Hypothalamus (tissue), 51 donors: ENCODE results near the gene ZMYND12.

Source experiments
- DNase-seq, 51 donors: peaks; one replicate each; lab custom pipeline; 2025; lab: John Stamatoyannopoulos, UW

ZMYND12 gene

DNA sequence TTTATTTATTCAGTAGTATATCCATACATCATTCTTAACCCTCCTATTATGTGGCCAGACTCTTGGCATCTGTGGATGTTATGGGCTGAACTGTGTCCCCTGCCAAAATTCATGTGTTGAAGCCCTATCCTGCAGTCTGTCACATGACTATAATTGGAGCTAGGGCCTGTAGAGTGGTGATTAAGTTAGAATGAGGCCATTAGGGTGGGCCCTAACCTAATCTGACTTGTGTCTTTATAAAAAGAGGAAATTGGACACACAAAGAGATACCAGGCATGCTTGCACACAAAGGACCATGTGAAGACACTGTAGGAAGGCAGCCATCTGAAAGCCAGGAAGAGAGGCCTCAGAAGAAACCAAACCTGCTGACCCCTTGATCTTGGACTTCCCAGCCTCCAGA lies 6.6 kb downstream of the ZMYND12 start:
- DNase-seq: no peak

DNA sequence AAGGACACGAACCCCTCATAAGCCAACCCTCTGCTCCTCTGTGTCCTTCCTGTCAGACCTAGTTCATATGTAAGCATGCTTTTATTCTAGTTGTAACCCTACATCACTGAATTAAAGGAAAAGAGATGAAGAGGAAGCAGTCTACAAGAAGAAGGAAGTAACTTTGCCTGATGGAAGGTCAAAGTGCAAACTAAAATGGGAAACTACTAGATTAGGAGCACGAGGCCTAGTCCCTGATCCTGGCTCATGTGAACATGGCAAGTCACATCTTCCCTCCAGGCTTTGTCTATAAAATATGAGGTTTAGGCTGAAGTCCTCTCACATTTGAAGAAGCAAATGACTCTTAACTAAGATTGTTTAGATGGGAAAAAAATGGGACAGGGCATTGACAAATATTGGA lies 13.2 kb downstream of the ZMYND12 start:
- no peak for DNase-seq

DNA sequence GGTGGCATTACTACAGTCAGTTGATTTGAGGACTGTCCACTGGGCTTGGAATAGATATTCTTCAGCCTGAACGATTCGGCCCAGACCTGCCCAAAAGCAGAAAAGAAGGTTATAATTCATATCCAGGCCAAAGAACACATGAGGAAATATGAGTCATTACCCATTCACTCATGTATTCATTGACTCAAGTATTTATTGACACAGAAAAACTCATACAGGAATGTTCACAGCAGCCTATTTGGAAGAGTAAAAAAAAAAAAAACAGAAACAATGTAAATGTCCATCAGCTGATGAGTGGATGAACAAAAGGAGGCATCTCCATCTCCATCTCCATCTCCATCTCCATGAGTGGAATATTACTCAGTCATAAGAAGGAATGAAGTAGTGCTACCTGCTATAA lies 15.9 kb downstream of the ZMYND12 start:
- DNase-seq: no peak

DNA sequence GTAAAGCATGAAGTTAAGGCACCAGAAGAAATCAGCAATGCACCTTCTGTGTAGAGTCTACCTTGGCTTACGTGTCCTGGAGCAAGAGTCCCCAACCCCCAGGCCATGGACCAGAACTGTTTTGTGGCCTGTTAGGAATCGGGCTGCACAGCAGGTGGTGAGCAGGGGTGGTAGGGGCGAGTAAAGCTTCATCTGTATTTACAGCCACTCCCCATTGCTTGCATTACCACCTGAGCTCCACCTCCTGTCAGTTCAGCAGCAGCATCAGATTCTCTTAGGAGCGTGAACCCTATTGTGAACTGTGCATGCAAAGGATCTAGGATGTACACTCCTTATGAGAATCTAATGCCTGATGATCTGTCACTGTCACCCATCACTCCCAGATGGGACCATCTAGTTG lies 21.5 kb downstream of the ZMYND12 start:
- DNase-seq: no peak

DNA sequence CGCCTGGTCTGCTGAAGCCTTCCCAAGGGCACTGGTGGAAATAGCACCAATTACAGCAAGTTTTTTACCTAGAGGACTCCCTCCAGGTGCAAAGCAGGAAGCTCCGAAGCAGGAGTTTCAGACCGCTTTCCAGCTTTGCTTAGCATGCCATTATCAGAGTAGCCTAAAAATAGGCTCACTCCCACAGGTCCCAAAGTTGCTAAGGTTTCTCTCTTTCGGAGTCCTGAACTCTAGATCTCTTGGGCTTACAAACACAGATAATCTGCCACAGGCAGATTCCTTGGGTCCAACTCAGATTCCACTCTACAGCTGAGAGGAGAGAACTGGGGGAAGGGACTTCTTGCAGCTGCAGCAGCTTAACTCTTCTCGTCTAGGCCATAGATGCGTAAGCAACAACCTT lies 22.5 kb downstream of the ZMYND12 start:
- DNase-seq: no peak

DNA sequence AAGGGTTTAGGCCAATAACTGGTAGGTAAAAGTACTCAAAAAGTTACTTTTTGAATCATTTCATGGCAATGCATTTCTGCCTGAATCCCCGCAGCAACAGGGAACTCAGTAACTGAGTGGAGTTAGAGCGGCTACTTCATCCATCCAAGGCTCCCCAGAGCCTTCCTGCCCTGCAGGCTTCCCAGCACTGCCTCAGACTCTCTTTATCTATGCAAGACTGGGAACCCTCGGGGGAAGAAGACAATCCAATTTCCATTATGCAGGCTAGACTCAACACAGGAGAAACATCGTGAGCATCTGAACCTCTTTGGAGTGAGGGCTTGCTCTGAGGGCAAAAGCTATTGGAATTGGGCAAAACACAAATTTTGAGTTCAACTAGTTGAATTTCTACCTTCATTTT lies 23.1 kb downstream of the ZMYND12 start:
- DNase-seq: no peak

DNA sequence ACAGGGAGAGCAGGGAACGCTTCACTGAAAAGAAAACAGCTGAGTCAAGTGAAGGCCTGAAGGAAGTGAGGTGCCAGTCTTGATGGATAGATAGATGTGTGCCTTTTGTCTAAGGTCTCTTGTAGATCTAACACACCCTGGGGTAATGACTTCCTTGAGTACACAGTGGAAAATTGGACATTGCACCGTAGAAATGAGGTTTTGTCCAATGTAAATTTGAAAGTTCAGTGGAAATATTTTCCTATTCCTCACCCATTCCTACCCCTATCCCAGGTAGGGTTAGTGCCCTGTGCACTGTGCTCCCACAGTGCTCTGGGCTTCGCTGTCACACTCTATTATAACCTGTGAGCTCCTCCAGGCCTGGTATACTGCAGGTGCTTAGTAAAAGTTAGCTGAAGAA lies 24.3 kb downstream of the ZMYND12 start:
- no peak for DNase-seq

DNA sequence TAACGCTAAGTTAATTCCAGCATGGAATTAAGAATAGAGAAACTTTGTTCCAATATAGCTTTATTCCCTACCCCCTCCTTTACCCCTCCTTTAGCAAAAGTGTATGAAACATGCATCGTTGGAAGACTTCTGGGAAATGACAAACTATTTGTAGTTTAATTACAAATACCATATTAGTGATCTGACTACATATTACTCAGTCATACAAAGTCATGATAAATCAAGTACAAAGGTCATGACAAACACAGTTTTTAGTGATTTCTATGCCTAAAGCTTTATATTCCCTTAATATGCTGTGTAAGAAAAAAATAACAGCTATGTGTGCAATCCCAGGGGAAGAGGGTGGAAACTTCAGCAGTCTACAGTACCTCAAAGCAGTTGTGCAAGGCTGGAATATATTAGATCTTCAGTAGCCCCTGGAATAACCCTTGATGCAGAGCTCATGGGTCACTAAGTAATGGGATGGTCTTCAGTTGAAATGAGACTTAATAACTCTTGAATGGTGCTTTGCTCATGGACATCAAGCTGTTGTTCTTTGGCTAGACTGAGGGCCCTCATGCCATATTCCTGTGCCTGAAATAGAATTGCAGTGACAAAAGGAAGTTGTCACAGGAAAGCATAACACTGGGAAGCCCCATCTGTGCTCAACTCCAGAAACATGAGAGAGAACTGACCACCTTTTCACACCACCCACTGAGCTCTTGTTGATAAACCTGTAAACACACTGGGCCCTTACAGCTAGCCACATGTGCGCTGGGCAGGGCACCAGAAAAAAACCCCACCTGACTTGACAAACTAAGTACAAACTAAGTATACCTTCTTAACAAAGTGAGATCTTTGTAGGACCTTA lies 25.3 kb downstream of the ZMYND12 start:
- no peak for DNase-seq

DNA sequence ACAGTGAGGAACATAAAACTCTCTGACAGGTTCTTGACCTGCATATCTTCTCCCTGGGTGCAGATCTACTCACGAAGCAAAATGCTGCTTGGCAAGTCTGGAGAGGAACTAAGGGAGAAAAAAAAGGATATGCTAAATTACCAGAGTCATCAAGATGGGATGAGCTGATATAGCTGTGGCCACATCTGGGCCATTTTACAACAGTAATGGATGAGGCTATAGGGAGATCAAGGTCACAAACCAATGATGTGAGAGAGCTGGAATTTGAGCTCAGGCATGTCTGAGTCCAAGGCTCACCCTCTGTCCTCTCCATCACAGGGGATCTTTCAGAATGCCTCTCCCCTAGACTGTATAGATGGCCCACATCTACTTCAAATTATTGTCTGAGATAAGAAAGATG lies 26.2 kb downstream of the ZMYND12 start:
- no peak for DNase-seq

DNA sequence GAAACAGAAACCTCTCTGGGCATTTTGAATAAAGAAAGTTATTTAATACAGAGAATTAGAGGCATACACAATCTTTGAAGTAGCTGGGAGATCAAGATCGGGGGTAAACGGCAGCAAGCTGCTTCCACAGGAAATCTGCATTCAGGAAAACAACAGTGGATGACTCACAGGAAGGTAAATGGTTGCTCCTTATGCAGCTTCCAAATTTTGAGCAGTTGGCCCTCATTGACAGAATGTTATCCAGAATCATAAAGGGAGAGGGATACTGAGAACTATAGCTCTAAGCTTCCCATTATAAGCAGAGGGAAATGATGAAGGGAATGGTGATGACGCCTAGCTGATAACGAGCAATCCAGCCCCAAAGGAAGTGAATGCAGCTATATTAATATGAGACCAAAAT lies 28.6 kb downstream of the ZMYND12 start:
- DNase-seq: no peak

DNA sequence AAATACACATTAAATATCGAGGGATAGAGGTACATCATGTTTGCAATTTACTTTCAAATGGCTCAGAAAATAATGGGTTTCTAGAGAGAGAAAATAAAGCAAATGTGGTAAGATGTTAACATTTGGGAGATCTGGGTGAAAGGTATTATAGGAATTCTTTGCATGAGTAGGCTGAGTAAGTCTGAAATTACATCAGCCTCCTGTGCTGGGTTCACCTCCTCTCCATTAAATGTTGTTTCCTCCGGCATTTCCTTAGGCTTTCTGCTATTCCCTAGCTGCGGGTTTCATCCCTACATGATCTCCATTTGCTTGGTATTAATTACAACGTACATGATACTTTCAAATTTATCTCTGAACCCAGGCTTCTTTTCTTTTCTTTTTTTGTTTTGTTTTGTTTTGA lies 31.6 kb downstream of the ZMYND12 start:
- no peak for DNase-seq

DNA sequence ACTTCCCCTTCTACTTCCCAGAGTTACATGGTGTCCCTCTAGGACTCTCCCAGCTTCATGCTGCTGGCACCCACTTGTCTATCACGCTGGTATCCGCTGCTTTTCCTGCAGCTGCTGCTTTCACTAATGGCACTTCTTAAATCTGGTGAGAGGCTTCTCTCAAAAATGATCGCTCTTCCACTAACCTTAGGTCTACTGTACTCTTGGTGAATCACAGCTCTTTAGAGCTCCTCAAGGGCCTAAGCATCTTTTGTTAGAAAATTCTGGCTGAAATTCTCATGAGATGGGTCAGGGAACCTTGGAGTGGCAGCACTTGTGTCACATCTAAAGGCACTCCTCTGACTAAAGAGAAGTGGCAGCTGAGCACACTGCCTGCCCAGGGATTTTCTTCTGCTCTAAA lies 32.1 kb downstream of the ZMYND12 start:
- peak in 1 of 51 donors; percentile 2 for DNase-seq

DNA sequence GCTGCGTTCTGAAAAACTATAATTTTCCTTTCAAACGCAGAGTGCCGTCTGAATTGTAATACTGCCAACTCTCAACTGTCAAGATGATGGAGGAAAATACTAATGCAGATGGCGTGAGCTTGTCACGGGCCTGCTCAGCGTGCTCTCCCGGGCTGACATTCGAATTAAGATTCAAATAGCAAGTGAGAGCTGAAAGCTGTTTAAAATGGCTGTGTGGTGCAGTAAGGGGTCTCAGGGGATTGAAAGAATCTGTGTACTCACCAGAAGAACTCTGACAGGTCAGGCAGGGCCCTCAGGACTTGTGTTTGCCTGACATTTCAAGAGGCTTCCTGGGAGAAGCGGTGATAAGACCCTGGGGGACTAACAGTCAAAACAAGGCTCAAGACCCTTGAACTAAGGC lies 33.1 kb downstream of the ZMYND12 start:
- DNase-seq: no peak

DNA sequence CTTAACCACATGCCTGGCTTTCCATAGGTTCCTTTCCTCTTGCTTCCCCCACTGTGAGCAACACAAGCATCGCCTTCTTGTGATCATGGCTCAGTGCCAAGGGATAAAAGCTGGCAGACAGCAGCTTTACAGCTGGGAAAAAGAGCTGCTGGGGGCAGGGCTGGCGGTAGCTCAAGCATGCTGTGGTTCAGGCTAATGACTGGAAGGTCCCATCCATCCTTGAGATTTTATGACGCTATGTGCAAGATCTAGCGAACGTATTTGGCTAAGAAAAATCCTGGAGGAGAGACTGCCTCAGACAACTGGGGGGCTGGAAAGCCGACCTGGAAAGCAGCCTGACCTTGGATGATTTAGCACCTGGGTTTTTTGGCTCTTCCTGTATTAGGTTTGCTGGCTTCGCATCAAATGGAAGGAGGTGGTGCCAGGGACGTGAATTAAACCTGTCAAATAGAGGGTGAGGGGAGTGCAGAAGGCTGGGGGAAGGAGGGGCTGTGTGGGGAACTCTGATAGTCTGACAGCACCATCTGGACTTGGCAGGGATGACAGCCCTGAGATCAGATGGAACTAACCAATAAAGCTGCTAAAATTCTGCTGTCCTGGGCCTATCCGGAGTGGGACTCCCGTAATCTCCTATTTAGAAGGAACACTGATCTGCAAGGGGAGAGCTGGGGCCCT lies 34.8 kb downstream of the ZMYND12 start:
- peak in 32 of 51 donors; percentile 2 to 69 (median 23) for DNase-seq

DNA sequence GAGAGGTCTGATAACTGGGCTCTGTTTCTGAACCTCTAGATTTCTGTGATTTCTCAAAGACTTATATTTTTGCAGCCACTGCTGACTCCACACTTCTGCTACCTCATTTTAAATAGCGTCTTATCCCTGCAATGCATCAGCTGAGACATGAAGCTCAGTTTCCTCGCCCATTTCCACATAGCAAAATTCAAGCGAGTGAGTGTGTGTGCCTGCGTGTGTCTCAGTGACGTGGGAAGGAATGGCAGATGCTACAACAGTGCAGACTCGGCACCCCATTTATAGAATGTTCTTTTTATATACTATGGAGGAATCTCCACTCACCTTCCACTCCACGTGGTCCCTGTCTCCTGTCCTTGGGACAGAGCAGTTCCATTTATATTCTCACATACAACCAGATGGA lies 35.7 kb downstream of the ZMYND12 start:
- DNase-seq: peak in 1 of 51 donors; percentile 17

DNA sequence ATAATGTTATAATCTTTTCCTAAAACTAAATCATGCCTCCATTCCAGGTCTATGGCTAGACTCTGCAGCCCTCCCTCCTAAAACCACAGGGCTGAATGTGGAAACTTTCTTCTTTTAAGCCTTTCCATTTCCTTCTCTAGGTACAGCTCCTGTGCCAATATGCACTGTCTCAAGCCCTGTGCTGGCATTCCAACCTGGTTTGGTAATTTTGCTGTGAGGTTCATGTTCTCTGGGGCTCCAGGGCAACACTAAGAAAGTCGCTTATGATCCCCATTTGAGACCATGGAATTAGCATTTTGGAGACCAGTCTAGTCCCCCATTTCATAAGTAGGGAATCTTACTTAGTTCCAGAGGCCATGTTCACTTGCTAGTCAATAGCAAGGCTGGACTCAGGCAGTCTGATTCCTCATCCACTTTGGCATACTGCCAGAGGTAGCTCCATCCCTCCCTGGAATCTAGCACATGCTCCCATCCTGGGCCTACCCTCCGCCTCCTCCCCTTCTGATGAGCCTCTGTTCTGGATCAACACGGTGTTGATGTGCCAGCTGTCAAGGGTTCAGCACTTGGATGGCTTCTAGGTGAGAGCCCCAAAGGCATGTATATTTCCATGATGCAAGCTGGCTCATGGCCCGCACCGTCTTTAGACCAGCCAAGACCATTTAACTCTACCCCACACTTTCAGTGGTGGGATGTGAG lies 36.5 kb downstream of the ZMYND12 start:
- peak in 2 of 51 donors; percentile 8 to 15 for DNase-seq

DNA sequence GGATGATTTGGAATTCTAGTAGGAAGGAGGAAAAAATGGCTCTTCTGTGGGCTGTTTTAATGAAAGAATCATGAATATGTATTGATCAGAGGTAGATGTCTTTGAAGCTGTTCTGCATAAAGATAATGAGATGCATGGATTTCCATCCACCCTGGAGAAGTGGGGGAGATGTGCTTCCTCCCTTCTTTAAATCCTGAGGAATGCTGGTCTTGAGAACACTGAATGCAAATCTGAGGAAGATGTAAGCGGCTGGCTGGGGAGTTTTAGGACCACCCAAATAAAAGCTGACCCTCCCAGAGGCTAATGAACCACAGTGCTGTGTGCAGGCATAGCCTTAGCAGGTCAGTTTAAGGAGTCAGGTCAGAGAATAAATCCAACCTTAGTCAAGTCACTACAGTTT lies 37.3 kb downstream of the ZMYND12 start:
- no peak for DNase-seq

DNA sequence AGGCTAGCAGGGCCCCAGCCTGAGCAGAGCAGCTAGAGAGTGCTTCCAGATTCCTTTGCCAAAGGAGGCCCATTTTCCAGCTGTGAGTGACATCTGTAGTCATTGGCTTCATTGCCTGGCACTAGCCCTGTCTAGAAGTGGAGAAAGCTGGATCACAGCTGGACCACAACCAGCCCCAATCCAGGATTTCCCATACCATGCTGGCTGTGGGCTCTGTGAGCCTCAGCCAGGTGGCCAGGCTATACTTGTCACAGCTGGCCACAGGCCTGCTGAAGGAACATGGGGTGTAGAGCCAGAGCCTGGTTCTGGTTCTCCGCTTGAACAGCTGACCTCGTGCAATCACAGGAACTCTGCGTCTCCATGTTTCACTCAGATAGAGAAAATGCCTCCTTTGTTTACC lies 38.7 kb downstream of the ZMYND12 start:
- no peak for DNase-seq

DNA sequence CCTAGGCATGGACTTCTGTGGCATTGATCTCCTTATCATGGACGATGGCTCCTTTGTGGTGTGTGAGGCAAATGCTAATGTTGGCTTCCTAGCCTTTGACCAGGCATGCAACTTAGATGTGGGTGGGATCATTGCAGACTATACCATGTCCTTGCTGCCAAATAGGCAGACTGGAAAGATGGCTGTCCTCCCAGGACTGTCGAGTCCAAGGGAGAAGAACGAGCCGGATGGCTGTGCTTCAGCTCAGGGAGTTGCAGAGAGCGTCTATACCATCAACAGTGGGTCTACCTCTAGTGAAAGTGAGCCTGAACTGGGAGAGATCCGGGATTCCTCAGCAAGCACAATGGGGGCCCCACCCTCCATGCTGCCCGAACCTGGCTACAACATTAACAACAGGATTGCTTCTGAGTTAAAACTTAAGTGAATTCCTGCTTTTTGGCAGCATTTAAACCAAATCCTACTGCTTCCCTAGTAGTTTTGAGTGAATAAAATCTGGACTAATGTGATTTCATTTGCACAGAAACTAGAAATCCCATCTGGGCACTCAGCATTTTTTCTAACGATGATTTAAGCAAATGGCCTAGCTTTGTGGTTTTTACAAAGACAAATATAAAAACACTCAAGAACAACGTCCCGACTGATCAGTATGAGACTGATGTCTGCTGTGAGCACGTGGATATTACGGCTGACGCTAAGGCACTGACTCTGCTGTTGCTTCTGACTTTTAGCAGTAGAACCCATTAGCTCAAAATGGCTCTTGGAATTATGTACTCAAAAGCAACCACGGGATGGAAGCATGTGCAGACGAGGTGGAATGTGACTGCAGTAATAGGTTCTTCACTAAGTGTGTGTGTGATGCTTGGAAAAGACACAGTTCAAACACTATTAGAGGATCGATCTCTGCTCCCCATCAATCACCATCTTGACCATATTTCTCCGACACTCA lies 41.0 kb downstream of the ZMYND12 start:
- DNase-seq: no peak

DNA sequence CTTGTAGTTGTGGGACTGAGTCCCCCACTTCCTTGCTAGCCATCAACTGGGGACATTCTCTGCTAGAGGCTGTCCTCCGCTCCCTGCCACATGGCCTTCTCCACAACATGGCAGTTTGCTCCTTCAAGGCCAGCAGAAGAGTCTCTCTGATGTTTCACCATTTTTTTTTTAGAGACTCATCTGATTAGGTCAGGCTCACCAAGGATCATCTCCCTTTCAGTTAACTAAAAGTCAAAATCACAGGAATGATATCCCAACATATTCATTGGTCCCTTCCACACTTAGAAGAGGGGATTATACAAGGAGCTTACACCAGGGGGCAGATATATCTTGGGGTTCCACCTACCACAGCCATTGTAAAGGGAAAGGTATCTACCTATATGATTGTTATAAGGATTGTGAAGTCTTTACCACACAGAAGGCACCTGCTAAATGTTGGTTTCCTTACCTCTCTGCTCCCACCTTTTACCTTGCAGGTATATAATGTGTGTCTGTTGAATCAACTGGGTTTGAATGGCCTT lies 51.9 kb downstream of the ZMYND12 start:
- DNase-seq: no peak
